ENCODE measurements around the gene SHISA7.
"Not testable (repeated sequence)": the region's sequence is repeated elsewhere in the genome, so short reads cannot be mapped to it uniquely, and the experiment has no call there.

SHISA7 gene

GRCh38 chr19:55463583-55464031 is 20.5 kb upstream of the SHISA7 start:
- no peak for DNase-seq (ENCODE audit: low spot score)

GRCh38 chr19:55462722-55463121 is 19.6 kb upstream of the SHISA7 start:
- no peak for DNase-seq (ENCODE audit: low spot score)

GRCh38 chr19:55461974-55462626 is 19.0 kb upstream of the SHISA7 start:
- no peak for DNase-seq (ENCODE audit: low spot score)

GRCh38 chr19:55461259-55461973 is 18.3 kb upstream of the SHISA7 start, which contains the start of gene ISOC2:
Gene ISOC2, minus strand, starts transcription at chr19:55461642. Its CDS starts 5,156 bp downstream, at chr19:55456486.
- peak; percentile 99 for DNase-seq (ENCODE audit: low spot score)

- peak; percentile 53 for DNase-seq (ENCODE audit: low spot score)
Measured at GRCh38 chr19:55460670-55461258, 17.7 kb upstream of the SHISA7 start.

GRCh38 chr19:55459950-55460657 is 17.0 kb upstream of the SHISA7 start:
- peak; percentile 49 for DNase-seq (ENCODE audit: low spot score)

- DNase-seq (ENCODE audit: low spot score), result no peak
Measured at GRCh38 chr19:55459551-55459949, 16.4 kb upstream of the SHISA7 start.

- DNase-seq (ENCODE audit: low spot score), result no peak
Measured at GRCh38 chr19:55457683-55458457, 14.8 kb upstream of the SHISA7 start.

GRCh38 chr19:55456347-55456746 is 13.2 kb upstream of the SHISA7 start:
- DNase-seq (ENCODE audit: low spot score), result no peak

- no peak for DNase-seq (ENCODE audit: low spot score)
Measured at GRCh38 chr19:55455576-55456235, 12.6 kb upstream of the SHISA7 start.

- peak; percentile 80 for DNase-seq (ENCODE audit: low spot score)
Measured at GRCh38 chr19:55454787-55455243, 11.7 kb upstream of the SHISA7 start.

GRCh38 chr19:55453511-55454260 is 10.6 kb upstream of the SHISA7 start:
- no peak for DNase-seq (ENCODE audit: low spot score)

GRCh38 chr19:55452749-55453346 is 9.7 kb upstream of the SHISA7 start:
- DNase-seq (ENCODE audit: low spot score), result peak; percentile 98

GRCh38 chr19:55451965-55452748 is 9.1 kb upstream of the SHISA7 start:
- no peak for DNase-seq (ENCODE audit: low spot score)

GRCh38 chr19:55451163-55451964 is 8.3 kb upstream of the SHISA7 start:
- DNase-seq (ENCODE audit: low spot score), result no peak

- DNase-seq (ENCODE audit: low spot score), result no peak
Measured at GRCh38 chr19:55449469-55449868, 6.4 kb upstream of the SHISA7 start.

- not testable (repeated sequence) for DNase-seq (ENCODE audit: low spot score)
Measured at GRCh38 chr19:55448175-55448490, 5.0 kb upstream of the SHISA7 start.
